ENCODE results near the gene SELPLG.

- no peak for TF ChIP-seq GATA2 (IDR thresholded peaks at IDR 0.05; ENCODE audit: low read depth, low read length)
- no peak for TF ChIP-seq GATA3 (IDR thresholded peaks at IDR 0.05; ENCODE audit: low read depth, low read length)
Observed at GRCh38 chr12:108642269-108642870, 8.7 kb upstream of the SELPLG start.

Data from SH-SY5Y (cell line).